ENCODE results near the gene POLR2C. TPM values are rescaled to one million over a fixed set of nuclear protein-coding genes. Genes with fewer than 3 reads are reported as not detected.

The POLR2C gene
- total RNA-seq, 1 donor from 2014 or later = 110 TPM

DNA sequence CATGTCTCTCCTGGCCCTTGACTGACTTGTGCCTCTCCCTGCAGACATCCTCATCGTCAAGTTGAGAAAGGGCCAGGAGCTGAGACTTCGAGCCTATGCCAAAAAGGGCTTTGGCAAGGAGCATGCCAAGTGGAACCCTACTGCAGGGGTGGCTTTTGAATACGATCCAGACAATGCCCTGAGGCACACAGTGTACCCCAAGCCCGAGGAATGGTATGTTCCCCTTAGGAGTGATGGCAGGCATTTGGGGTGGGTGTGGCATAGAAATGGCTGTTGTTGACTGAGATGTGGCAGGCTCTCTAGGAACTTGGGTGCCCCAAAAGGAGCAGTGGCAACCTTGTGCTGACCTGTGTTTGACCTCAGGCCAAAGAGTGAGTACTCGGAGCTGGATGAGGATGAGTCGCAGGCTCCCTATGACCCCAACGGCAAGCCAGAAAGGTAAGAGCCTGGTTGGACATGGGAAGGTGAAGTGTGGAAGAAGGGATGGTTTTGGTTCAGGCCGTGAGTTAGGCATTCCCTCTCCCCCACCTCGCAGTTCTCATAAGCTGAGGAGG lies 7.5 kb downstream of the POLR2C start:
- intact Hi-C loops (cut with DNase I) = loop anchor here (10.0 kb wide), 1 partner anchor 345 kb away; no protein-coding TSS in a partner anchor
- DNase-seq (ENCODE audit: low spot score in 2 of 2) = peak in 1 of 2 donors; percentile 47

DNA sequence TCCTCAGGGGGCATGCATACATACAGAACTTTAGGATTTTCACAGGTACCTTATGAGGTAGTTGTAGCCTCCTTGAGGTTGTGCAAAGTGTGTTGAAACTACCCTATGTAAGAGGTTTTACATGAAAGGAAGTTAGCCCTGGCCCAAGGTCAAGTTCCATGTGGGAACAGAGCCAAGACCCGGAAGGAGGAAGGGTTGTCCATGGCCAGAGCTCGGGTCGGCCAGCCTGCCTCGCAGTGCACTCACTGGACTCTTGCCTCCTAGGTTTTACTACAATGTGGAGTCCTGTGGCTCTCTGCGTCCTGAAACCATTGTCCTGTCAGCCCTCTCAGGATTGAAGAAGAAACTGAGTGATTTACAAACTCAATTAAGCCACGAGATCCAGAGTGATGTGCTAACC lies 8.2 kb downstream of the POLR2C start:
- no peak for TF ChIP-seq CTCF (IDR thresholded peaks at IDR 0.05)
- peak in 1 of 2 donors; percentile 75 for DNase-seq (ENCODE audit: low spot score in 2 of 2)
- Histone ChIP-seq H3K9me3 (no peaks in the 10 kb centered on the region), H3K4me3 (no peak overlapping the region), H3K27ac (peak overlapping the region in 1 of 2 donors; percentile 2), H3K36me3 (peaks cover 78 to 89% of the 10 kb centered on the region in 2 donors), H3K27me3 (no peaks in the 10 kb centered on the region), H3K4me1 (no peaks in the 10 kb centered on the region)
- intact Hi-C loops (cut with DNase I) = loop anchor here (10.0 kb wide), 1 partner anchor 344 kb away; no protein-coding TSS in a partner anchor

More for the DNA sequence above, 7.5 kb downstream of the POLR2C start:
- peaks cover 77 to 93% of the 10 kb centered on the region in 2 donors for H3K36me3 ChIP-seq
- H3K4me3 ChIP-seq = no peak overlapping the region
- H3K9me3 ChIP-seq = no peaks in the 10 kb centered on the region
- peaks cover 0 to 1% of the 10 kb centered on the region in 2 donors for H3K4me1 ChIP-seq
- H3K27ac ChIP-seq = no peak overlapping the region
- H3K27me3 ChIP-seq = no peaks in the 10 kb centered on the region
- TF ChIP-seq CTCF (IDR thresholded peaks at IDR 0.05) = no peak

GRCh38 chr16:57471209-57471608 lies 8.7 kb downstream of the POLR2C start:
- peak overlapping the region in 1 of 2 donors; percentile 2 for H3K27ac ChIP-seq
- TF ChIP-seq CTCF (IDR thresholded peaks at IDR 0.05) = no peak
- peak in 1 of 2 donors; percentile 18 for DNase-seq (ENCODE audit: low spot score in 2 of 2)
- no peaks in the 10 kb centered on the region for H3K27me3 ChIP-seq
- intact Hi-C loops (cut with DNase I) = loop anchor here (10.0 kb wide), 1 partner anchor 344 kb away; no protein-coding TSS in a partner anchor
- peaks cover 73 to 84% of the 10 kb centered on the region in 2 donors for H3K36me3 ChIP-seq
- no peaks in the 10 kb centered on the region for H3K9me3 ChIP-seq
- H3K4me3 ChIP-seq = no peak overlapping the region
- no peaks in the 10 kb centered on the region for H3K4me1 ChIP-seq

- peak in 1 of 2 donors; percentile 56 for DNase-seq (ENCODE audit: low spot score in 2 of 2)
- no peaks in the 10 kb centered on the region for H3K27me3 ChIP-seq
- H3K4me1 ChIP-seq = peaks cover 2 to 7% of the 10 kb centered on the region in 2 donors
- intact Hi-C loops (cut with DNase I) = loop anchor here (10.0 kb wide), 1 partner anchor 343 kb away; no protein-coding TSS in a partner anchor
- peak overlapping the region in 1 of 2 donors; percentile 29 for H3K27ac ChIP-seq
- H3K9me3 ChIP-seq = no peaks in the 10 kb centered on the region
- no peak for TF ChIP-seq CTCF (IDR thresholded peaks at IDR 0.05)
- H3K36me3 ChIP-seq = peaks cover 68 to 76% of the 10 kb centered on the region in 2 donors
- H3K4me3 ChIP-seq = no peak overlapping the region
Measured at GRCh38 chr16:57471852-57472664, 9.6 kb downstream of the POLR2C start.

GRCh38 chr16:57472665-57473060 lies 10.2 kb downstream of the POLR2C start:
- Histone ChIP-seq H3K27ac (peak overlapping the region in 1 of 2 donors; percentile 29), H3K4me3 (no peak overlapping the region), H3K27me3 (no peaks in the 10 kb centered on the region), H3K9me3 (no peaks in the 10 kb centered on the region), H3K36me3 (peaks cover 68 to 73% of the 10 kb centered on the region in 2 donors), H3K4me1 (peaks cover 6 to 13% of the 10 kb centered on the region in 2 donors)
- peak in 1 of 2 donors; percentile 44 for DNase-seq (ENCODE audit: low spot score in 2 of 2)
- intact Hi-C loops (cut with DNase I) = loop anchor here (10.0 kb wide), 1 partner anchor 342 kb away; no protein-coding TSS in a partner anchor
- TF ChIP-seq CTCF (IDR thresholded peaks at IDR 0.05) = no peak
